HFFc6 (cell line): Measurements from ENCODE around the gene AP3B2. TPM values are rescaled to one million over a fixed set of nuclear protein-coding genes. Genes with fewer than 3 reads are reported as not detected.
A peak's percentile ranks its signal among the peaks of the same experiment; 100 is the strongest.

Experiments used
- DNase-seq: peaks from one replicate; pipeline ENCODE4 v3.0.0-alpha.2; 2018
- H3K27ac Mint-ChIP-seq: 2 replicates; pipeline ENCODE4 v1.8.0; 2020; ENCODE audit warnings: mild to moderate bottlenecking, mixed read lengths
- H3K27me3 Mint-ChIP-seq: 2 replicates; pipeline ENCODE4 v1.8.0; 2021; ENCODE audit warnings: mild to moderate bottlenecking, moderate library complexity, mixed read lengths; ENCODE audit not compliant: insufficient read depth
- H3K36me3 Mint-ChIP-seq: 2 replicates; pipeline ENCODE4 v1.8.0; 2021; ENCODE audit warnings: low read depth, mixed read lengths
- H3K4me1 Mint-ChIP-seq: 2 replicates; pipeline ENCODE4 v1.8.0; 2020; ENCODE audit warnings: low read depth, mixed read lengths
- H3K4me3 Mint-ChIP-seq: 2 replicates; pipeline ENCODE4 v1.8.0; 2020; ENCODE audit warnings: mild to moderate bottlenecking, moderate library complexity, mixed read lengths
- H3K9me3 Mint-ChIP-seq: 2 replicates; pipeline ENCODE4 v1.8.0; 2020; ENCODE audit warnings: mild to moderate bottlenecking, mixed read lengths
- total RNA-seq, 6 experiments: library from RNA; stranded (reverse); fragmentation: NEBNext Ultra II Directional; extraction: Animal tissue kit (Norgen Biotek cat#: 25700); gene quantifications; 2 replicates in 1 of 6; 3 replicates in 5 of 6; pipeline ENCODE4 v1.2.3, GENCODE V29; 2021
- TF ChIP-seq, protein P1 (sequence below): fragments of 200-600 bp; sonication (generic); IDR thresholded peaks from 2 replicates; pipeline ENCODE4 v1.5.0; 2021; ENCODE audit warnings: antibody characterized with exemption, mild to moderate bottlenecking

Gene AP3B2
- total RNA-seq, 6 experiments from 2014 or later, result not detected

DNA sequence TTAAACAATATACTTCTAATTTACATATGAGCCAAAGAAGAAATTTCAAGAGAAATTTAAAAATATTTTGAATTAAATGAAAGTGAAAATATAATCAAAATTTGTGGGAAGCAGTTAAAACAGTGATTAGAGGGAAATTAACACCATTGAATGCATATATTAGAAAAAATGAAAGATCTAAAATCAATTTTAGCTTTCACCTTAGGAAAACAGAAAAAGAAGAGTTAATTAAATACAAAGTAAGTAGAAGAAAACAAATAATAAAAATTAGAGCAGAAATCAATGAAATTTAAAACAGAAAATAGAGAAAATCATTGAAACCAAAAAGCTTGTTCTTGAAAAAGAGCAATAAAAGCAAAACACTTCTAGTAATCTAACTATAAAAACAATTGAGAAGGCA is 38.6 kb upstream of the AP3B2 start:
- no peak for DNase-seq
- no peak overlapping the region for H3K4me3 Mint-ChIP-seq
- TF ChIP-seq, protein P1, sequence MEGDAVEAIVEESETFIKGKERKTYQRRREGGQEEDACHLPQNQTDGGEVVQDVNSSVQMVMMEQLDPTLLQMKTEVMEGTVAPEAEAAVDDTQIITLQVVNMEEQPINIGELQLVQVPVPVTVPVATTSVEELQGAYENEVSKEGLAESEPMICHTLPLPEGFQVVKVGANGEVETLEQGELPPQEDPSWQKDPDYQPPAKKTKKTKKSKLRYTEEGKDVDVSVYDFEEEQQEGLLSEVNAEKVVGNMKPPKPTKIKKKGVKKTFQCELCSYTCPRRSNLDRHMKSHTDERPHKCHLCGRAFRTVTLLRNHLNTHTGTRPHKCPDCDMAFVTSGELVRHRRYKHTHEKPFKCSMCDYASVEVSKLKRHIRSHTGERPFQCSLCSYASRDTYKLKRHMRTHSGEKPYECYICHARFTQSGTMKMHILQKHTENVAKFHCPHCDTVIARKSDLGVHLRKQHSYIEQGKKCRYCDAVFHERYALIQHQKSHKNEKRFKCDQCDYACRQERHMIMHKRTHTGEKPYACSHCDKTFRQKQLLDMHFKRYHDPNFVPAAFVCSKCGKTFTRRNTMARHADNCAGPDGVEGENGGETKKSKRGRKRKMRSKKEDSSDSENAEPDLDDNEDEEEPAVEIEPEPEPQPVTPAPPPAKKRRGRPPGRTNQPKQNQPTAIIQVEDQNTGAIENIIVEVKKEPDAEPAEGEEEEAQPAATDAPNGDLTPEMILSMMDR, result no peak

DNA sequence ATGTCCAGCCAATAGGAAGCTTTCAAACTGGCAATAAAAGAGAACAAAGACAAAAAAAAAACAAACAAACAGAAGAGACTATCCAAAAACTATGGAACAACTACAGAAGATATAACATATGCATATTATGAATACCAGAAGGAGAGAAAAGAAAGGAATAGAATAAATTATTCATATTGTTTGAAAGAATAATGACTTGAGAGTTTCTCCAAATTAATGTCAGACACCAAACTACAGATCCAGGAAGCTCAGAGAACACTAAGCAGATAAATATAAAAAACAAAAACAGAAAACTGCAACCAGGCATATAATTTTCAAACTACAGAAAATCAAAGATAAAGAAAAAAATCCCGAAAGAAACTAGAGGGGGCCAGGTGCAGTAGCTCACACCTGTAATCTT is 34.1 kb upstream of the AP3B2 start:
- Mint-ChIP-seq H3K36me3 (peaks cover 5% of the 10 kb centered on the region; the same call in 1 of the 2 replicates), H3K9me3 (0 out of 2 replicates have a peak, but pooled peaks cover 6% of the 10 kb centered on the region), H3K27me3 (no peaks in the 10 kb centered on the region), H3K4me1 (peaks cover 19% of the 10 kb centered on the region), H3K27ac (no peak overlapping the region), H3K4me3 (no peak overlapping the region)
- DNase-seq, result no peak
- TF ChIP-seq, protein P1, result no peak

More for the DNA sequence above, 38.6 kb upstream of the AP3B2 start:
- Mint-ChIP-seq H3K9me3 (no peaks in the 10 kb centered on the region), H3K27me3 (no peaks in the 10 kb centered on the region), H3K27ac (no peak overlapping the region; the same call in 1 of the 2 replicates), H3K36me3 (peaks cover 22% of the 10 kb centered on the region), H3K4me1 (peaks cover 31% of the 10 kb centered on the region)

DNA sequence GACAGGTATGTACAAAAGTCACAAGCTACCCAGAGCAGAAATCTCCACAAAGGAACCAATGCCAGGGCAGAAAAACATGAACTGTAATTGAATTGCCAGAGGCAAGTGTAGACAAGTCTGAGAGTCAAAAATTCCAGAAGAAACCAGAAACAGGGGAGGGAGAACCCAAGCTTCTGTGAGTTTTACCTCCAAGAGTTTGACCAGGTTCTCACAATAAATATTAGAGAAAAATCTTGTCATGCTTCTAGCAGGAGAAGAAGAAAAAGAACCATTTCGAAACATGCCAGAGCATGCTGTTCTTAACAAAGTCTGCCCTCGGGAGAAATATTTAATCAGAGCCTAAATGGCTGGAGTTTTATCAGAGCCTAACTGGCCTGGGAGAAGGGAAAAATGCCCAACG is 32.5 kb upstream of the AP3B2 start:
- peaks cover 30% of the 10 kb centered on the region for H3K4me1 Mint-ChIP-seq
- no peaks in the 10 kb centered on the region for H3K27me3 Mint-ChIP-seq
- TF ChIP-seq, protein P1, result no peak
- peaks cover 5% of the 10 kb centered on the region; the same call in 1 of the 2 replicates for H3K36me3 Mint-ChIP-seq
- 0 out of 2 replicates have a peak, but pooled peaks cover 6% of the 10 kb centered on the region for H3K9me3 Mint-ChIP-seq
- no peak for DNase-seq
- peak overlapping the region; percentile 57 for H3K27ac Mint-ChIP-seq
- no peak overlapping the region for H3K4me3 Mint-ChIP-seq

DNA sequence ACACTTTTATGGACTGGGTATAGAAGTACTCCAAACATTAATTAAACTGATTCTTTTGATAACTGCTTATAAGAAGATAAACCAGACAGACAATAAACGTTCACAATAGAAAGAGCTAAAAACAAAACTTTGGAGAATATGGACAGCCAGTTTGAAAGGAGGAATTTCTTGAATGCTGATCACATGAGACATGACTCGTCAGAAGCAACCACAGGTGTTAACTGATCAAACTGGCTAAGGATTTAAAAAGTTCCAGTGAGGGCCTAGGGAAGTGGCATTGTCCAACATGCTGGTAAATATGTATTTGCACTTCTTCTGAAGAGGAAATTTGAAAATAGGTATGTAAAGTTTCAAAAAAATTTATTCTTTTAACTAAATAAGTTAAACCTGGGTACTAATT is 29.4 kb upstream of the AP3B2 start:
- DNase-seq, result peak; percentile 2
- H3K4me1 Mint-ChIP-seq, result peaks cover 30% of the 10 kb centered on the region
- peaks cover 10% of the 10 kb centered on the region; the same call in 1 of the 2 replicates for H3K36me3 Mint-ChIP-seq
- TF ChIP-seq, protein P1, result no peak
- H3K4me3 Mint-ChIP-seq, result no peak overlapping the region
- 0 out of 2 replicates have a peak, but pooled peaks cover 6% of the 10 kb centered on the region for H3K9me3 Mint-ChIP-seq
- no peak overlapping the region for H3K27ac Mint-ChIP-seq
- H3K27me3 Mint-ChIP-seq, result no peaks in the 10 kb centered on the region

DNA sequence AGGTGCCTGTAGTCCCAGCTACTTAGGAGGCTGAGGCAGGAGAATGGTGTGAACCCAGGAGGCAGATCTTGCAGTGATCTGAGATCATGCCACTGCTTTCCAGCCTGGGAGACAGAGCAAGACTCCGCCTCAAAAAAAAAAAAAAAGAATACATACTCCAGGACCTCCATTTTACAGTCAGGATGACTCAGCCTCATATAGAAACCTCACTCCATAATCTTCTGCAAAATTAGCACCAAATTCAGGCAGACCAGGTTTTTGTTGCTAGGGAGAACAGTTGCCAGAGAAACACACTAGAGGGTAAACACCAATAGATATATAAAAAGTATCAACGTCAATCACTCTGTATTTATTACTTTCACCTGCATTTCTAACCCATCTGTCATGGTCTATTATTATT is 28.3 kb upstream of the AP3B2 start:
- DNase-seq, result peak; percentile 30
- Mint-ChIP-seq H3K27ac (peak overlapping the region; percentile 44), H3K36me3 (peaks cover 10% of the 10 kb centered on the region; the same call in 1 of the 2 replicates), H3K27me3 (no peaks in the 10 kb centered on the region), H3K9me3 (0 out of 2 replicates have a peak, but pooled peaks cover 6% of the 10 kb centered on the region), H3K4me1 (peaks cover 30% of the 10 kb centered on the region), H3K4me3 (no peak overlapping the region)
- TF ChIP-seq, protein P1, result no peak
